SH-SY5Y (cell line): ENCODE measurements around the gene VPS26B.

Experiments
- GATA2 ChIP-seq: IDR thresholded peaks from 2 replicates; pipeline ENCODE4 v1.6.1; 2011; ENCODE audit warnings: mild to moderate bottlenecking, low read depth, low read length
- GATA3 ChIP-seq: IDR thresholded peaks from 2 replicates; pipeline ENCODE4 v1.6.1; 2011; ENCODE audit warnings: low read depth, mild to moderate bottlenecking, low read length, moderate library complexity

DNA sequence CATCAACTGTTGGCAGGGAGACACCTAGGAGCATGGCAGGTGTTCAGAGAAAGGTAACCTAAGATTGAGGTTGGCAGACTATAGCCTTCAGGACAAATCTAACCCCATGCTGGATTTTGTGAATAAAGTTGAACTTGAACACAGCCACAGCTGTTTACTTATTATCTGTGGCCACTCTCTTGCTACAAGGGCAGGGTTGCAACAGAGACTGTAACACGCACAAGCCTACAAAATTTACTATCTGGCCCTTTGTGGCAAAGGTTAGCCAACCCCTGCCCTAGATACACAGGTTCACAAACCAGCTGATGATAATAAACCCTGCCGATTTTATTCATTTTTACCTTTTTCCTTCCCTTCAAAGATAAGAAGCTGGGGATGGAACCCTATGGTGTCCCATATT, 26.2 kb downstream of the VPS26B start:
- no peak for TF ChIP-seq GATA2
- no peak for TF ChIP-seq GATA3
